Ammon's horn (tissue), 1 donor: ENCODE data around the gene GLB1L.
"Not testable (repeated sequence)": the region's sequence is repeated elsewhere in the genome, so short reads cannot be mapped to it uniquely, and the experiment has no call there.

Experiments used
- DNase-seq: peaks from one replicate; pipeline ENCODE4 v3.0.0-alpha.2; 2016; ENCODE audit warnings: low spot score

Gene GLB1L

GRCh38 chr2:219245148-219245898, at the start of gene GLB1L, which contains the start of gene STK16:
Gene GLB1L, minus strand, starts transcription at chr2:219245444. Its CDS starts 1,871 bp downstream, at chr2:219243573.
Gene STK16, plus strand, starts transcription at chr2:219245479. Its CDS starts 521 bp downstream, at chr2:219246000.
- DNase-seq, result peak; percentile 94

- peak; percentile 87 for DNase-seq
These were observed 49.4 kb upstream of the GLB1L start for GRCh38 chr2:219294356-219295351.

GRCh38 chr2:219293736-219294231, 48.5 kb upstream of the GLB1L start:
- DNase-seq, result no peak

DNA sequence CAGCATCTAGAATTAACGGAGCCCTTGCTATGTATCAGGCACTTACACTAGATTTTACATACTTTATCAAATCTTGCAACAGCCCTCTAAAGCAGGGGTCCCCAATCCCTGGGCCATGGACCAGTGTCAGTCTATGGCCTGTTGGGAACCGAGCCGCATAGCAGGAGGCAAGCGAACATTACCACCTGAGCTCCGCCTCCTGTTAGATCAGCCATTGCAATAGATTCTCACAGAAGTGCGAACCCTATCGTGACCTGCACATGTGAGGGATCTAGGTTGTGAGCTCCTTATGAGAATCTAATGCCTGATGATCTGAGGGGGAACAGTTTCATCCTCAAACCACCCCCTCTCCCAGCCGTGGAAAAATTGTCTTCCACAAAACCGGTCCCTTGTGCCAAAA, 47.4 kb upstream of the GLB1L start:
- no peak for DNase-seq

- DNase-seq, result no peak
These were observed 46.8 kb upstream of the GLB1L start for GRCh38 chr2:219291910-219292490.

DNA sequence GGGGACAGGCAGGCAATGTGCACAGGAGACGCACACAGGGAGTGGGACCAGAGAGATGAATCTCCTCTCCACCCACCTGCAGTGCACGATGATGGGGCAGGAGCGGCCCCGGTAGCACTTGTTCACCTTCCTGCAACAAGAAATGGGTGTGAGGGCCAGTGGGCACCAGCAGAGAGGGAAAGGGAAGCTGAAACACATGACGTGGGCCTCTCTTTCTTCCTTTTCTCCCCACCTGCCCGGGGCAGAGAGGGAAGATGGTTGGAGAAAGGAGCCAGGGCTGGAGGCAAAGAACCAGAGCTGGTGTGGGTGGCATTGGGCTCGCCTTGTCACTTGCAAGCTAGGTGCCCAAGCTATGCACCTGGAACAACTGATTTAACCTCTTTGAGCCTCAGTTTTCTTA, 46.1 kb upstream of the GLB1L start:
- no peak for DNase-seq

DNA sequence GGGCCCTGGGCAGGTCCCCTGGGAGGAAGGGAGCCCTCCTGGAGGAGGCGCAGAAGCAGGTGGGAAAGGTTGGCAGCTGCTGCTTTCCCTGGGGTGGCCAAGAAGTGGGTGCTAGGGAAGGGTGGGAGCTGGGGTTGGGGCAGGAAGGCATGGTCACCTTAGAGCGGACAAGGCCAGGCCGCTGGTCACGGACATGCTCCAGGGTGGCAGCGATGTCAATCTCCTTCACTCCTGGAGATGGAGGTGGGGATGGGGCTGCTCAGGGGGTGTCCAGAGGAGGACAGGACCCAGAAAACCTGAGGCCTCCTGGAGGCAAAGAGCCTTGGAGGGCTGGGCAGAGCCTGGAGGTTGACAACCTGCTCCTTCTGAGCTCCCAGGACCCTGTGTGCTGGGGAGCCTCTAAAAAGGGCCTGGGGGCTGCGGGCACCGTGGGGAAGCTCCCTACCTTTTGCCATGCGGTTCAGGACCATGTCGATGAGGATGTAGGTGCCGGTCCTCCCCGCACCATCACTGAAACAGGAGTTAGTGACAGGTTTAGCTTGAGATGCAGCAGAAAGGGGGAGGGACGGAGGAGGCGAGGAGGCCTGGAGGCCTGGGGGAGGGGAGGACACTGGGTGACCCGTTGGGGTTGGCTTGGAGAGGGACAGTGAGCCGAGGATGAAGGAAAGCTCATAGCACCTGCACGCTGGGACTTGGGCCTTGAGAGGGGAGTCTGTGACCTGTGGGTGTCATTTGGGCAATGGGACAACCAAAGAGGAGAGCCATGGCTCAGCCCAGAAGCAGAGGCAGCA, 45.3 kb upstream of the GLB1L start:
- no peak for DNase-seq

DNA sequence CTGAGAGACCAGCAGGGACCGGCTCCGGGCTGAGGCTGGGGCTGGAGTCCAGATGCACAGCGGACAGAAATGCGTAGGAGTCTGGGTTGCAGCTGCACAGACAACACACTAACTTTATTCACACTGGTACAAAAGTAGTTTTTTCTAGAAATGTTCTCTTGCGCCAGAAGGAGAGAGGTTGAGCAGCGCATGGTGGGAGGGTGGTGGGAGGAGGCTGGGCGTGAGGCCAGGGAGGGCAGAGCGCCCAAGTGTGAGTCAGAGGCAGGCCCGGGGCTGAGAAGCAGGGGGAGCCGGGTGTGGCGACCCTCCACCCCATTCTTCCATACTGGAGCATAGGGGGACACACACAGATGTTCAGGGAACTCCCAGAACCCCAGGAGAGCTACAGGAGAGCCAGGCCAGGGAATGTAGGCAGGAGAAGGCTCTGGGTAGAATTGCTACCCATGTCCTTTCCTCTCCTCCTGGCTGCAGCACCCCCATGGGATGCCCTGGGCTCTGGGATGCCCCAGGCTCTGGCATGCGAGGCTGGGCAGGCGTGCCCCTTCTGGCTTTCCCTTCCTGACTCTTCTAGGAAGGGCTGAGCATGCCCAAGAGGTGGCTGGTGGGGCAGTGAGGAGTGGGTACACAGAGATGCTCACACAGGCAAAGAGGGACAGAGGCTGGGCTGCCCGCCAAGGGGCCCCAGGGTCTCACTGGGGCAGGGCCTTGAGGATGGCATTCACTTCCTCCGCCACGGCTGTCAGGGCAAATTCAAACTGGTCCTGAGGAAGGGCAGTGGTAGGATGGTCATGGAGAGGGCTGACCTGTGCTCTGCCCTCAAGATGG, 44.5 kb upstream of the GLB1L start:
- DNase-seq, result peak; percentile 93

GRCh38 chr2:219289195-219289536, 43.9 kb upstream of the GLB1L start:
- DNase-seq, result no peak

DNA sequence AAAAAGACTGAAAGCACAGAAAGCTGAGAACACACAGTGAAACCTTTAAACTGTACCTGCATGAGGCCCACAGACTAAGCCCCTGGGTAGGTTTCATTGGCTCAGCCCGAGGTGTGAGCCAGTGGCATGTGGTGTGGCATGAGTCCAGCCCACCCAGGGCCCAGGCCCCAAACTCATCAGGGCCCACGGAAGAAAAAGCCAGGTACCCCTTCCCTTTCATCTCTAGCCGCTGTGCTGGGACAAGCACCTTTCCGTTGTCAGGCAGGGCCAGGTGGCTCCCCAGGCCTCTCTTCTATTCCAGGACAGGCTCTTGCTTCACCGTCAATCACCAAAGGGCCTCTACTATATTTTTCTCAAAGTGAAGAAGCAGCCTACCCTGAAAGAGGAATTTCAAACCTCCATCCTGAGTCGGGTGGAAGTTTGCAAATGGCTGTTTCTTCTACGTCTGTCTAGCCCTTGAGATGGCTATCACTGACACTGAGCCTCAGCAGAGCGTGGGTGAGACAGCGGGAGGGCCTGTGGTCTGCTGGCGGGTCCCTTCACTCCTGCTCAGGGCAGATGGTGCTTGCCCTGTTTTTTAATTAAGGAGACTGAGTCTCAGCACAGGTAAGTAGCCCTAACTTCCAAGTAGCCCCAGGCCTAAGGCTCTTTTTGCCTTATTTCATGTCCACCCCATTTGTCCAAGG, 42.5 kb upstream of the GLB1L start:
- DNase-seq, result no peak

DNA sequence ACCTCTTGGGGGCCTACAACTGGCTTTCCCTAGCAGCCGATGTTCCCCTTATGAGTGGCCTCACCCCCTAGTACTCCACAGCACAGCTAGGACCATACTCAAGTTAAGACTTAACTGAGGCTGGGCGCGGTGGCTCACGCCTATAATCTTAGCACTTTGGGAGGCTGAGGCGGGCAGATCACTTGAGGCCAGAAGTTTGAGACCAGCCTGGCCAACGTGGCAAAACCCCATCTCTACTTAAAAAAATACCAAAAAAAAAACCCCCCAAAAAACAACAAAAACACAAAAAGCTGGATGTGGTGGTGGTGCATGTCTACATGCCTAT, 41.8 kb upstream of the GLB1L start:
- DNase-seq, result not testable (repeated sequence)

DNA sequence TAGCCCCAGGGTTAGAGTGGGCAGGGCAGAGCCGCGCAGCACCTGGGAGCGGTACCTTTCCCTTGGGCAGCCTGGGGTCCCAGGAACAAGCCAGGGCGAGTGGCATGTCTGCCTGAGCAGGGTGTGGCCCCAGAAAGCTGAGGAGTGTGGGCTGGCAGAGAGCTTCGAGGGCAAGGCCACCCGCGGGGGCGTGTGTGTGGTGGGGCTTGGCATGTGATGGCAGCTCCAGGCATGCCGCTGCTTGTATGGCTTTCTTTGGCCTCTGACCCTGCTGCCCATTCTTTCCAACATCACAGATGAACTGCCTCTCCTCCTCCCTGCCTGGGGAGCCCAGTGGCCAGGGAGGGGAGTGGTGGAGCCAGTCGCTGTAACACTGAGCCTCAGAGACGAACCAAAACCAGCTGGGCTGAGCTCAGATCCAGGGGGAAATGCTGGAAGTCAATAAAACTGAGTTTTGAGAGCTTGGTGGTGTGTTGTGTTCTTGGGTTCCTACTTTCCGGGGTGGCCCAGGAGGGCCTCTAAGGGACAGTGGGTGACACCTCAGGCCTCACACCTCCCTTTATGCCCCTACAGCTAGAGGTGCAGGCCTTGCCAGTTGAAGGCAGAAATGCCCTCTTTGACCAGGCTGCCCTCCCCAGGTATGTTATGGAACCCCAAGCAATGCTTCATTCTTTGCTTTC, 41.3 kb upstream of the GLB1L start:
- DNase-seq, result peak; percentile 70

DNA sequence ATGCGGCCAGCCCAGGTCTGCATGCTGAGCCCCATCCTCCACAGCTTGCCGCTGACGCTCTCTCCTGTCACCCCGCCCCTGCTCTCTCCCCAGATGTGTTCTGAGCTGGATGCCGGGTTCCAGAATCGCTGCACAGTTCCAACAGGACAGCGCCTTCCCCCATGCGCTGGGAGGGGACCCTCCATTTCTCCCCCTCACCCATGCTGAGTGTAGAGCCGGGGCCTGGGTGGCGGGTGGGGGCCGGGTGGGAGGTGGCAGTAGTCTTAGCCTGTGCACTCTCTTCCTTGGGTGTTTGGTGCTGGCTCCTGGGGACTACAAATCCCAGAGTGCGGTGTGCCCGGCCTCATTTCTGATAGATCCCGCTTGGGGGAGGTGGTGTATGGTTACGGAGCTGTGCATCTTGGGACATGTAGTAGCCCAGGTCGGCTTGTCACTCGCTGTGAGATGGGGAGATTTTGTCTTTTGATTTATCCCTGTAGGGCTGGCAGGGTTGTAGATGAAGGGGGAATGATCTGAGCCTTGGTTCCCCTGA, 40.7 kb upstream of the GLB1L start:
- DNase-seq, result peak; percentile 76

DNA sequence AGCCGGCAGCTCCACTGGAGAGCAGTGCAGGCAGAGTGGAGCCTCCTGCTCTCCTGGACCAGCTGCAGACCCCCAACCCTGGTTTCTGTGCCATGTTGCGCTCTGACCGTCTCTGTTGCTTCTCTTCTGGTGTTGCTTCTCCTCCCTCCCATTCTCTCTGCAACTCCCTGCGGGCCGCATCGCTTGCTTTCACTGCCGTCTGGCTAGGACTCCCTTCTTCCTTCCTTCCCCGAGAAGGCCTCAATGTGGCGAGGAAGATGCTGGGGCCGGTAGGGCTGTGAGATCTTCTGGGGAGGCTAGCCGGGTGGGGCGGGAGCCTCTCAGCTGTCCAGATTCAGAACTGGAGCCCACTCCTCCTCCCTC, 40.1 kb upstream of the GLB1L start:
- no peak for DNase-seq

- no peak for DNase-seq
These were observed 39.5 kb upstream of the GLB1L start for GRCh38 chr2:219284501-219285372.

GRCh38 chr2:219282943-219283581, 37.8 kb upstream of the GLB1L start:
- DNase-seq, result no peak

DNA sequence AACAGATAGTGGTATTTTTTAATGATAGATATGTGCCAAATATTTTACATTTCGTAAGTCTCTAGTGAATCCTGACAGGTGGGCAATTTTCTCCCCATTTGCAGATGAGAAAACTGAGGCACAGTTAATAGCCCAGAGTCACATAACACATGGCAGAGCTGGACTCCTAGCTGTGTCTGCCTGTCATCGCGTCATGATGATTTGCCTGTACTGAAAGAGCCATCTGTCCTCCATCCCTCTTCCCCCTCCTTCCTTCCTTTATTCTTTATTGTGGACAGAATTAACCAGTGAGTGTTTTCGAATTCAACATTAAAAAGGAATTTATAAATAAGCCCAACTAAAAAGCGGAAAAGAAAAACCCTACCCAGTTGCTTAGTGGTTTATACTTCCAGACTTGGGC, 37.1 kb upstream of the GLB1L start:
- peak; percentile 92 for DNase-seq

GRCh38 chr2:219281588-219281987, 36.3 kb upstream of the GLB1L start:
- DNase-seq, result no peak
